Measurements from ENCODE around the gene DNAH14. TPM values are rescaled to one million over a fixed set of nuclear protein-coding genes. Genes with fewer than 3 reads are reported as not detected.
"Not testable (repeated sequence)": the region's sequence is repeated elsewhere in the genome, so short reads cannot be mapped to it uniquely, and the experiment has no call there.

Gene DNAH14
- polyA plus RNA-seq, 1 donor (not counting 4 experiments of a cell fraction or from before 2014, with no cell fraction given) = 6.4 TPM

DNA sequence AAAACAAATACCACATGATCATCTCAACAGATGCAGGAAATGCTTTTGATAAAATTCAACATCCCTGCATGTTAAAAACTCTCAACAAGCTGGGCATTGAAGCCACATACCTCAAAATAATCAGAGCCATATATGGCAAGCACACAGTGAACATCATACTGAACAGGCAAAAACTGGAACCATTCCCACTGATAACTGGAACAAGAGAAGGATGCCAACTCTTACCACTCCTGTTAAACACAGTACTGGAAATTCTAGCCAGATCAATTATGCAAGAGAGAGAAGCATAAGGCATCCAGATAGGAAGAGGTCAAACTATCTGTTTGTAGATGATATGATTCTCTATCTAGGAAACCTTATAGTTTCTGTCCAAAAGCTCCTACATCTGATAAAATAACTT, 91.6 kb downstream of the DNAH14 start:
- no peak overlapping the region for H2AFZ ChIP-seq (ENCODE audit: control insufficient read depth, low read length)
- no peak overlapping the region for H3K9ac ChIP-seq (ENCODE audit: control insufficient read depth, extremely low read depth, insufficient read depth, low read length)
- DNase-seq (ENCODE audit: low read depth, low spot score) (no peak), FAIRE-seq (no peak)
- H3K27me3 ChIP-seq (ENCODE audit: control insufficient read depth, extremely low read depth, insufficient read depth, low read length) = no peaks in the 10 kb centered on the region
- no peak overlapping the region for H3K27ac ChIP-seq (ENCODE audit: control insufficient read depth, insufficient read depth, low read length)
- H3K4me3 ChIP-seq (ENCODE audit: control insufficient read depth in 2 of 3, extremely low read depth in 1 of 3, insufficient read depth in 2 of 3, low read depth in 1 of 3, low read length in 3 of 3) = no peak overlapping the region
- no peak overlapping the region for H3K4me2 ChIP-seq (ENCODE audit: control insufficient read depth, extremely low read depth, insufficient read depth, low read depth, low read length)
- H4K20me1 ChIP-seq (ENCODE audit: control insufficient read depth, extremely low read depth, insufficient read depth, low read length) = no peaks in the 10 kb centered on the region
- dilution Hi-C loops (cut with MboI; ENCODE audit: extremely low pct_ligation_motif_present, low sequenced_read_pairs) = no loop called here
- no peaks in the 10 kb centered on the region for H3K79me2 ChIP-seq (ENCODE audit: control insufficient read depth, insufficient read depth, low read length)
- TF ChIP-seq EZH2 (IDR thresholded peaks at IDR 0.05; ENCODE audit: low read length) (no peak), CTCF (optimal IDR thresholded peaks at IDR 0.05 in 1 of 3, IDR thresholded peaks at IDR 0.05 in 1 of 3, conservative IDR thresholded peaks at IDR 0.05 in 1 of 3; ENCODE audit: extremely low read depth in 1 of 3, insufficient read depth in 2 of 3, low read length in 3 of 3) (no peak)
- no peaks in the 10 kb centered on the region for H3K9me3 ChIP-seq (ENCODE audit: control insufficient read depth, low read depth, low read length)
- H3K36me3 ChIP-seq (ENCODE audit: control insufficient read depth in 2 of 2, extremely low read depth in 1 of 2, insufficient read depth in 2 of 2, low read length in 2 of 2) = no peaks in the 10 kb centered on the region
- H3K9me1 ChIP-seq (ENCODE audit: control insufficient read depth, extremely low read depth, insufficient read depth, low read length) = no peaks in the 10 kb centered on the region
- H3K4me1 ChIP-seq (ENCODE audit: control insufficient read depth, extremely low read depth, insufficient read depth, low read length) = no peaks in the 10 kb centered on the region

- DNase-seq (ENCODE audit: low read depth, low spot score) = no peak
- H3K9me3 ChIP-seq (ENCODE audit: control insufficient read depth, low read depth, low read length) = no peaks in the 10 kb centered on the region
- H3K9ac ChIP-seq (ENCODE audit: control insufficient read depth, extremely low read depth, insufficient read depth, low read length) = no peak overlapping the region
- H2AFZ ChIP-seq (ENCODE audit: control insufficient read depth, low read length) = no peak overlapping the region
- no peak overlapping the region for H3K4me3 ChIP-seq (ENCODE audit: control insufficient read depth in 2 of 3, extremely low read depth in 1 of 3, insufficient read depth in 2 of 3, low read depth in 1 of 3, low read length in 3 of 3)
- H3K79me2 ChIP-seq (ENCODE audit: control insufficient read depth, insufficient read depth, low read length) = no peaks in the 10 kb centered on the region
- no peaks in the 10 kb centered on the region for H3K9me1 ChIP-seq (ENCODE audit: control insufficient read depth, extremely low read depth, insufficient read depth, low read length)
- dilution Hi-C loops (cut with MboI; ENCODE audit: extremely low pct_ligation_motif_present, low sequenced_read_pairs) = no loop called here
- no peak overlapping the region for H3K27ac ChIP-seq (ENCODE audit: control insufficient read depth, insufficient read depth, low read length)
- no peak for TF ChIP-seq EZH2 (IDR thresholded peaks at IDR 0.05; ENCODE audit: low read length)
- no peak for TF ChIP-seq CTCF (optimal IDR thresholded peaks at IDR 0.05 in 1 of 3, IDR thresholded peaks at IDR 0.05 in 1 of 3, conservative IDR thresholded peaks at IDR 0.05 in 1 of 3; ENCODE audit: extremely low read depth in 1 of 3, insufficient read depth in 2 of 3, low read length in 3 of 3)
- H3K27me3 ChIP-seq (ENCODE audit: control insufficient read depth, extremely low read depth, insufficient read depth, low read length) = no peaks in the 10 kb centered on the region
- no peak for FAIRE-seq
- no peaks in the 10 kb centered on the region for H3K4me1 ChIP-seq (ENCODE audit: control insufficient read depth, extremely low read depth, insufficient read depth, low read length)
- H4K20me1 ChIP-seq (ENCODE audit: control insufficient read depth, extremely low read depth, insufficient read depth, low read length) = no peaks in the 10 kb centered on the region
- H3K36me3 ChIP-seq (ENCODE audit: control insufficient read depth in 2 of 2, extremely low read depth in 1 of 2, insufficient read depth in 2 of 2, low read length in 2 of 2) = no peaks in the 10 kb centered on the region
- H3K4me2 ChIP-seq (ENCODE audit: control insufficient read depth, extremely low read depth, insufficient read depth, low read depth, low read length) = no peak overlapping the region
These were observed 97.2 kb downstream of the DNAH14 start for GRCh38 chr1:225026701-225027100.

DNA sequence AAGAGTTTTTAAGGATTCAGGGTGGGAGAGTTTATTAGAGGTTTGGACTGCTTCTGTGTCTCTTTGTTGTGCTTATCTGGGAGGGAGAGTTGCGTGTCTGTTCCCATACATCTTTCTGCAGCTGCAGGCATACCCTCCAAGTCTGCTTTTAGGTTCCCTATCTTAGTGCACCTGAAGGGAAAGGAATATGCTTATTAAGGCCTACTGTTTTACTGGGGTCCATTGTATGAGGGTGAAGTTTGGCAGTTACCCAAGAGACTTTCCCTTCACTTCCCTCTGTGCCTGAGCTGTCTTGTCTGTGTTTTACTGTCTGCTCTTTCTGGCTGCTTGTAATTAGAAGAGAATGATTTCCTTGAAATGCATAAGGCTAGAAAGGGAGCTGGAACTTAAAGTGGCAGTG, 107.0 kb downstream of the DNAH14 start:
- H3K27me3 ChIP-seq (ENCODE audit: control insufficient read depth, extremely low read depth, insufficient read depth, low read length); H3K79me2 ChIP-seq (ENCODE audit: control insufficient read depth, insufficient read depth, low read length); H3K9ac ChIP-seq (ENCODE audit: control insufficient read depth, extremely low read depth, insufficient read depth, low read length); H4K20me1 ChIP-seq (ENCODE audit: control insufficient read depth, extremely low read depth, insufficient read depth, low read length); FAIRE-seq; H2AFZ ChIP-seq (ENCODE audit: control insufficient read depth, low read length); dilution Hi-C loops (cut with MboI; ENCODE audit: extremely low pct_ligation_motif_present, low sequenced_read_pairs); H3K27ac ChIP-seq (ENCODE audit: control insufficient read depth, insufficient read depth, low read length); H3K4me1 ChIP-seq (ENCODE audit: control insufficient read depth, extremely low read depth, insufficient read depth, low read length); H3K36me3 ChIP-seq (ENCODE audit: control insufficient read depth in 2 of 2, extremely low read depth in 1 of 2, insufficient read depth in 2 of 2, low read length in 2 of 2); H3K4me3 ChIP-seq (ENCODE audit: control insufficient read depth in 2 of 3, extremely low read depth in 1 of 3, insufficient read depth in 2 of 3, low read depth in 1 of 3, low read length in 3 of 3); DNase-seq (ENCODE audit: low read depth, low spot score); H3K4me2 ChIP-seq (ENCODE audit: control insufficient read depth, extremely low read depth, insufficient read depth, low read depth, low read length); H3K9me3 ChIP-seq (ENCODE audit: control insufficient read depth, low read depth, low read length); H3K9me1 ChIP-seq (ENCODE audit: control insufficient read depth, extremely low read depth, insufficient read depth, low read length): not testable (repeated sequence)
